H4 (cell line): ENCODE results near the gene GABRE. TPM values are rescaled to one million over a fixed set of nuclear protein-coding genes. Genes with fewer than 3 reads are reported as not detected.
A peak's percentile ranks its signal among the peaks of the same experiment; 100 is the strongest.

Experiments
- DNase-seq: peaks from one replicate; pipeline ENCODE4 v3.0.0-alpha.2; 2015; ENCODE audit warnings: low spot score
- total RNA-seq: library from RNA; depleted of rRNA; stranded (reverse); fragments of >200 nt; shearing (Covaris generic); gene quantifications from 2 replicates; pipeline ENCODE4 v1.2.3, GENCODE V29; 2014; rRNA removed

GABRE gene
- 7.8 and 16.9 TPM in 2 replicates for total RNA-seq

- DNase-seq: peak; percentile 25
Measured at GRCh38 chrX:151974336-151975227, at the start of gene GABRE. TSS of gene GABRE (minus strand) at chrX:151974676. CDS start at chrX:151974625, 51 bp downstream.

GRCh38 chrX:152020888-152021287, 46.4 kb upstream of the GABRE start:
- DNase-seq: no peak

GRCh38 chrX:151999813-152000212, 25.3 kb upstream of the GABRE start:
- no peak for DNase-seq

GRCh38 chrX:151997539-151997938, 23.1 kb upstream of the GABRE start:
- DNase-seq: no peak

- DNase-seq: no peak
Measured at GRCh38 chrX:151996347-151996746, 21.9 kb upstream of the GABRE start.

GRCh38 chrX:151994476-151994875, 20.0 kb upstream of the GABRE start:
- no peak for DNase-seq

- DNase-seq: no peak
Measured at GRCh38 chrX:151988706-151989299, 14.3 kb upstream of the GABRE start.

- DNase-seq: no peak
Measured at GRCh38 chrX:151987108-151987507, 12.6 kb upstream of the GABRE start.

GRCh38 chrX:151985955-151986354, 11.5 kb upstream of the GABRE start:
- peak; percentile 31 for DNase-seq

GRCh38 chrX:151985531-151985930, 11.1 kb upstream of the GABRE start:
- no peak for DNase-seq

GRCh38 chrX:151984902-151985301, 10.4 kb upstream of the GABRE start:
- DNase-seq: no peak

GRCh38 chrX:151984328-151984727, 9.9 kb upstream of the GABRE start:
- peak; percentile 79 for DNase-seq

GRCh38 chrX:151983186-151983585, 8.7 kb upstream of the GABRE start:
- DNase-seq: no peak

- peak; percentile 86 for DNase-seq
Measured at GRCh38 chrX:151982222-151982621, 7.7 kb upstream of the GABRE start.

GRCh38 chrX:151981129-151981528, 6.7 kb upstream of the GABRE start:
- no peak for DNase-seq

- DNase-seq: no peak
Measured at GRCh38 chrX:151977923-151978322, 3.4 kb upstream of the GABRE start.

- no peak for DNase-seq
Measured at GRCh38 chrX:151977009-151977408, 2.5 kb upstream of the GABRE start.

GRCh38 chrX:151975736-151976275, 1.3 kb upstream of the GABRE start:
- no peak for DNase-seq

- no peak for DNase-seq
Measured at GRCh38 chrX:151975228-151975593, 735 bp upstream of the GABRE start.

- DNase-seq: peak; percentile 40
Measured at GRCh38 chrX:151973851-151974335, 583 bp downstream of the GABRE start.

GRCh38 chrX:151973060-151973661, 1.3 kb downstream of the GABRE start:
- no peak for DNase-seq

- DNase-seq: peak; percentile 91
Measured at GRCh38 chrX:151970661-151971060, 3.8 kb downstream of the GABRE start.
